Activated CD8-positive, alpha-beta memory T cell treated with anti-CD3 and anti-CD28 coated beads, Interleukin-2, amount 50 U/mL, for 24 hours (primary cell): ENCODE data around the gene PITPNM1.
"Not testable (repeated sequence)": the region's sequence is repeated elsewhere in the genome, so short reads cannot be mapped to it uniquely, and the experiment has no call there.

Experiments
- DNase-seq: peaks from one replicate; pipeline ENCODE4 v3.0.0-alpha.2; 2020; ENCODE audit errors: extremely low read depth

Gene PITPNM1

GRCh38 chr11:67466367-67466766 lies 38.8 kb downstream of the PITPNM1 start:
- no peak for DNase-seq

GRCh38 chr11:67465530-67465929 lies 39.6 kb downstream of the PITPNM1 start:
- not testable (repeated sequence) for DNase-seq

- no peak for DNase-seq
These were observed 40.0 kb downstream of the PITPNM1 start for GRCh38 chr11:67465189-67465510.

- DNase-seq: peak; percentile 75
These were observed 40.6 kb downstream of the PITPNM1 start for GRCh38 chr11:67464411-67465188.

- DNase-seq: no peak
These were observed 41.3 kb downstream of the PITPNM1 start for GRCh38 chr11:67463680-67464410.

- DNase-seq: no peak
These were observed 42.0 kb downstream of the PITPNM1 start for GRCh38 chr11:67463186-67463585.

GRCh38 chr11:67458266-67458665 lies 46.9 kb downstream of the PITPNM1 start:
- DNase-seq: no peak

GRCh38 chr11:67457453-67457852 lies 47.7 kb downstream of the PITPNM1 start:
- DNase-seq: no peak

- DNase-seq: no peak
These were observed 49.0 kb downstream of the PITPNM1 start for GRCh38 chr11:67456068-67456705.

- DNase-seq: no peak
These were observed 50.1 kb downstream of the PITPNM1 start, which contains the start of gene CABP4 for GRCh38 chr11:67455054-67455453. Gene CABP4, plus strand, starts transcription at chr11:67455354. Its CDS starts 70 bp downstream, at chr11:67455424.

- DNase-seq: no peak
These were observed 51.1 kb downstream of the PITPNM1 start for GRCh38 chr11:67453816-67454732.

GRCh38 chr11:67452141-67452952 lies 52.8 kb downstream of the PITPNM1 start, which contains the start of gene GPR152:
Gene GPR152, minus strand, starts transcription at chr11:67452729. Its CDS starts 5 bp downstream, at chr11:67452724.
- no peak for DNase-seq

GRCh38 chr11:67451658-67451976 lies 53.5 kb downstream of the PITPNM1 start:
- DNase-seq: no peak

GRCh38 chr11:67450796-67451657 lies 54.1 kb downstream of the PITPNM1 start:
- DNase-seq: no peak

GRCh38 chr11:67449116-67449844 lies 55.9 kb downstream of the PITPNM1 start:
- DNase-seq: no peak

GRCh38 chr11:67448220-67448609 lies 56.9 kb downstream of the PITPNM1 start:
- DNase-seq: no peak

- DNase-seq: no peak
These were observed 59.6 kb downstream of the PITPNM1 start for GRCh38 chr11:67445515-67445914.

GRCh38 chr11:67442504-67443404 lies 62.4 kb downstream of the PITPNM1 start:
- no peak for DNase-seq
